Fibroblast of lung (primary cell): ENCODE data around the gene PRELID1. TPM values are rescaled to one million over a fixed set of nuclear protein-coding genes. Genes with fewer than 3 reads are reported as not detected.

Experiments used
- DNase-seq, 2 donors: peaks; one replicate each; pipeline versions ENCODE4 v3.0.0 to v3.0.0-alpha.2; 2010; ENCODE audit warnings: low read depth in 2 of 2
- H2AFZ ChIP-seq: 2 replicates; pipeline ENCODE4 v1.5.1; 2012; ENCODE audit warnings: low read length, control low read depth, inconsistent platforms
- H3K27ac ChIP-seq: 2 replicates; pipeline ENCODE4 v1.5.1; 2011; ENCODE audit warnings: low read length, control low read depth; ENCODE audit not compliant: insufficient read depth
- H3K27me3 ChIP-seq: 2 replicates; pipeline ENCODE4 v1.5.1; 2011; ENCODE audit warnings: mild to moderate bottlenecking, low read length; ENCODE audit not compliant: control insufficient read depth, insufficient read depth
- H3K36me3 ChIP-seq: 2 replicates; pipeline ENCODE4 v1.5.1; 2011; ENCODE audit warnings: low read length; ENCODE audit not compliant: control insufficient read depth, insufficient read depth
- H3K4me1 ChIP-seq: 2 replicates; pipeline ENCODE4 v1.5.1; 2011; ENCODE audit warnings: low read length; ENCODE audit not compliant: control insufficient read depth, insufficient read depth; ENCODE audit errors: extremely low read depth
- H3K4me2 ChIP-seq: 2 replicates; pipeline ENCODE4 v1.5.1; 2011; ENCODE audit warnings: low read length, control low read depth; ENCODE audit not compliant: insufficient read depth; ENCODE audit errors: extremely low read depth
- H3K4me3 ChIP-seq, 4 experiments: fragments of 200-600 bp in 1 of 4; sonication (generic) in 1 of 4; replicated peaks in 1 of 4; 2 replicates each; pipeline ENCODE4 v1.5.1; 2011 to 2016; ENCODE audit warnings: low read length in 4 of 4, low read depth in 3 of 4, mild to moderate bottlenecking in 3 of 4, control low read depth in 2 of 4, inconsistent platforms in 1 of 4, mixed read lengths in 1 of 4; ENCODE audit not compliant: insufficient read depth in 1 of 4; ENCODE audit errors: control extremely low read depth in 1 of 4
- H3K79me2 ChIP-seq: 2 replicates; pipeline ENCODE4 v1.5.1; 2012; ENCODE audit warnings: mild to moderate bottlenecking, low read length, inconsistent platforms; ENCODE audit not compliant: control insufficient read depth, insufficient read depth
- H3K9ac ChIP-seq: 2 replicates; pipeline ENCODE4 v1.5.1; 2011; ENCODE audit warnings: mild to moderate bottlenecking, low read length, control low read depth; ENCODE audit not compliant: insufficient read depth
- H3K9me3 ChIP-seq: 2 replicates; pipeline ENCODE4 v1.5.1; 2012; ENCODE audit warnings: low read depth, low read length; ENCODE audit not compliant: control insufficient read depth, insufficient read depth
- H4K20me1 ChIP-seq: 2 replicates; pipeline ENCODE4 v1.5.1; 2011; ENCODE audit warnings: low read length; ENCODE audit not compliant: control insufficient read depth, insufficient read depth; ENCODE audit errors: extremely low read depth
- CTCF ChIP-seq, 2 donors: IDR thresholded peaks in 1 of 2; conservative IDR thresholded peaks in 1 of 2; 1 replicate in 1 of 2; 2 replicates in 1 of 2; pipeline ENCODE4 v1.5.1; 2011 to 2012; ENCODE audit warnings: low read length in 2 of 2, control low read depth in 1 of 2, inconsistent platforms in 1 of 2, low read depth in 1 of 2, mild to moderate bottlenecking in 1 of 2
- EZH2 ChIP-seq: IDR thresholded peaks from 2 replicates; pipeline ENCODE4 v1.5.1; 2012; ENCODE audit warnings: low read length, control low read depth, mild to moderate bottlenecking; ENCODE audit errors: missing control alignments
- polyA plus RNA-seq, 2 donors: library from polyadenylated mRNA; depleted of rRNA in 1 of 2; stranded (reverse) in 1 of 2; unstranded in 1 of 2; fragments of >200 nt; gene quantifications; 2 replicates each; pipeline ENCODE4 v1.2.1, GENCODE V29; 2011 to 2012; ENCODE audit warnings: missing spikeins in 1 of 2
- total RNA-seq: library from RNA; depleted of rRNA; stranded (reverse); fragments of >200 nt; gene quantifications from 2 replicates; pipeline ENCODE4 v1.2.1, GENCODE V29; 2014

Gene PRELID1
- total and polyA plus RNA-seq, 2 donors (not counting 1 experiment from before 2014, with no cell fraction given): 64.2 to 145 TPM

- Histone ChIP-seq H3K4me1 (peaks cover 14% of the 10 kb centered on the region), H3K27ac (peak within 1 kb of the TSS; percentile 81), H3K27me3 (no peaks in the 10 kb centered on the region), H3K9ac (peak within 1 kb of the TSS; percentile 57), H3K4me3 (peak within 1 kb of the TSS; percentile 58 to 70 (median 66)), H4K20me1 (no peaks in the 10 kb centered on the region), H3K79me2 (peaks cover 21% of the 10 kb centered on the region), H3K4me2 (peak within 1 kb of the TSS; percentile 96), H3K9me3 (no peaks in the 10 kb centered on the region), H3K36me3 (peaks cover 13% of the 10 kb centered on the region), H2AFZ (no peak within 1 kb of the TSS)
- TF ChIP-seq CTCF (conservative IDR thresholded peaks at IDR 0.05 in 1 of 2, IDR thresholded peaks at IDR 0.05 in 1 of 2; ENCODE audit: low read depth in 1 of 2, low read length in 2 of 2): no peak
- DNase-seq: peak; percentile 90 to 91
These were observed 8.4 kb downstream of the PRELID1 start, which contains the start of gene MXD3 for GRCh38 chr5:177311723-177312648. Gene MXD3, minus strand, starts transcription at chr5:177311898. Its CDS starts 68 bp downstream, at chr5:177311830.

GRCh38 chr5:177312649-177313181 is 9.1 kb downstream of the PRELID1 start:
- Histone ChIP-seq H3K79me2 (peaks cover 21% of the 10 kb centered on the region), H3K4me3 (peak overlapping the region; percentile 2 to 43 (median 35)), H3K9me3 (no peaks in the 10 kb centered on the region), H3K4me1 (peaks cover 14% of the 10 kb centered on the region), H3K9ac (no peak overlapping the region), H2AFZ (no peak overlapping the region), H3K27me3 (no peaks in the 10 kb centered on the region), H3K4me2 (peak overlapping the region; percentile 96), H4K20me1 (no peaks in the 10 kb centered on the region), H3K36me3 (peaks cover 7% of the 10 kb centered on the region), H3K27ac (peak overlapping the region; percentile 81)
- TF ChIP-seq CTCF (conservative IDR thresholded peaks at IDR 0.05 in 1 of 2, IDR thresholded peaks at IDR 0.05 in 1 of 2; ENCODE audit: low read depth in 1 of 2, low read length in 2 of 2) (no peak), EZH2 (no peak)
- peak; percentile 9 to 13 for DNase-seq

- Histone ChIP-seq H3K36me3 (peaks cover 3% of the 10 kb centered on the region), H3K4me1 (peaks cover 14% of the 10 kb centered on the region), H3K27ac (no peak overlapping the region), H3K27me3 (no peaks in the 10 kb centered on the region), H4K20me1 (no peaks in the 10 kb centered on the region), H3K4me2 (no peak overlapping the region), H3K9ac (no peak overlapping the region), H3K79me2 (peaks cover 20% of the 10 kb centered on the region), H3K4me3 (no peak overlapping the region), H3K9me3 (no peaks in the 10 kb centered on the region), H2AFZ (no peak overlapping the region)
- no peak for DNase-seq
- TF ChIP-seq CTCF (conservative IDR thresholded peaks at IDR 0.05 in 1 of 2, IDR thresholded peaks at IDR 0.05 in 1 of 2; ENCODE audit: low read depth in 1 of 2, low read length in 2 of 2) (no peak), EZH2 (no peak)
These were observed 10.1 kb downstream of the PRELID1 start for GRCh38 chr5:177313561-177314259.
